Smooth muscle cell (in vitro differentiated cells): ENCODE results near the gene NCAN. TPM values are rescaled to one million over a fixed set of nuclear protein-coding genes. Genes with fewer than 3 reads are reported as not detected.

Experiments used
- DNase-seq: peaks from one replicate; lab custom pipeline; 2025; ENCODE audit not compliant: unreplicated experiment; lab: John Stamatoyannopoulos, UW
- H2AFZ ChIP-seq: fragments of 200-600 bp; sonication (generic); 2 replicates; pipeline ENCODE4 v1.6.0; 2016; ENCODE audit warnings: antibody characterized with exemption, low read depth, mild to moderate bottlenecking
- H3F3A ChIP-seq: fragments of 200-600 bp; sonication (generic); 2 replicates; pipeline ENCODE4 v1.6.0; 2017; ENCODE audit warnings: antibody characterized with exemption, low read depth
- H3K27ac ChIP-seq: fragments of 200-600 bp; sonication (generic); 2 replicates; pipeline ENCODE4 v1.5.1; 2016; ENCODE audit warnings: low read depth, mild to moderate bottlenecking
- H3K27me3 ChIP-seq: fragments of 200-600 bp; sonication (generic); 2 replicates; pipeline ENCODE4 v1.6.1; 2016; ENCODE audit warnings: low read depth, mild to moderate bottlenecking
- H3K36me3 ChIP-seq: fragments of 200-600 bp; sonication (generic); 2 replicates; pipeline ENCODE4 v1.5.1; 2016; ENCODE audit warnings: low read depth
- H3K4me1 ChIP-seq: fragments of 200-600 bp; sonication (generic); 2 replicates; pipeline ENCODE4 v1.5.1; 2016; ENCODE audit warnings: low read depth
- H3K4me2 ChIP-seq: fragments of 200-600 bp; sonication (generic); 2 replicates; pipeline ENCODE4 v1.6.0; 2016; ENCODE audit warnings: mild to moderate bottlenecking
- H3K4me3 ChIP-seq: fragments of 200-600 bp; sonication (generic); 2 replicates; pipeline ENCODE4 v1.5.1; 2016; ENCODE audit warnings: mild to moderate bottlenecking
- H3K79me2 ChIP-seq: fragments of 200-600 bp; sonication (generic); 2 replicates; pipeline ENCODE4 v1.6.0; 2016; ENCODE audit warnings: low read depth, mild to moderate bottlenecking
- H3K9ac ChIP-seq: fragments of 200-600 bp; sonication (generic); 2 replicates; pipeline ENCODE4 v1.6.0; 2016; ENCODE audit warnings: low read depth
- H3K9me3 ChIP-seq: fragments of 200-600 bp; sonication (generic); replicated peaks from 2 replicates; pipeline ENCODE4 v1.5.1; 2016; ENCODE audit warnings: low read depth
- H4K20me1 ChIP-seq: fragments of 200-600 bp; sonication (generic); 2 replicates; pipeline ENCODE4 v1.6.0; 2016; ENCODE audit warnings: low read depth
- CTCF ChIP-seq: fragments of 200-600 bp; sonication (generic); IDR thresholded peaks from 2 replicates; pipeline ENCODE4 v1.5.1; 2017; ENCODE audit warnings: borderline replicate concordance, mild to moderate bottlenecking, antibody characterized with exemption; ENCODE audit not compliant: insufficient read depth, poor library complexity, severe bottlenecking
- WGBS: methylation state at CpG from one replicate; pipeline ENCODE4 v1.1.7; 2016; ENCODE audit warnings: low lambda C conversion rate; 5-methylcytosine and 5-hydroxymethylcytosine counted together
- polyA plus RNA-seq: library from polyadenylated mRNA; unstranded; fragments of >200 nt; fragmentation: Nextera tagmentation; extraction: Ambion mirVana; gene quantifications from 2 replicates; pipeline ENCODE4 v1.2.1, GENCODE V29; 2016
- total RNA-seq: library from RNA; depleted of rRNA; stranded (reverse); fragments of >200 nt; gene quantifications from 2 replicates; pipeline ENCODE4 v1.2.3, GENCODE V29; 2014

Gene NCAN
- total and polyA plus RNA-seq, 2 experiments from 2014 or later, result not detected

GRCh38 chr19:19223060-19223459 lies 11.3 kb downstream of the NCAN start:
- H4K20me1 ChIP-seq, result no peaks in the 10 kb centered on the region
- DNase-seq, result no peak
- H2AFZ ChIP-seq, result no peak overlapping the region
- no peaks in the 10 kb centered on the region for H3K79me2 ChIP-seq
- 83% methylated on average over 5 of the region's 5 CpGs for WGBS
- H3K36me3 ChIP-seq, result no peaks in the 10 kb centered on the region
- H3K4me3 ChIP-seq, result no peak overlapping the region
- H3K27me3 ChIP-seq, result peaks cover 40% of the 10 kb centered on the region
- TF ChIP-seq CTCF, result no peak
- no peaks in the 10 kb centered on the region for H3F3A ChIP-seq
- no peaks in the 10 kb centered on the region for H3K4me1 ChIP-seq
- H3K9ac ChIP-seq, result no peak overlapping the region
- no peak overlapping the region for H3K27ac ChIP-seq
- no peaks in the 10 kb centered on the region for H3K9me3 ChIP-seq
- no peak overlapping the region for H3K4me2 ChIP-seq

GRCh38 chr19:19223636-19224035 lies 11.9 kb downstream of the NCAN start:
- Histone ChIP-seq H3K4me3 (no peak overlapping the region), H3K79me2 (no peaks in the 10 kb centered on the region), H3K9me3 (no peaks in the 10 kb centered on the region), H3K4me2 (no peak overlapping the region), H4K20me1 (no peaks in the 10 kb centered on the region), H3F3A (no peaks in the 10 kb centered on the region), H2AFZ (no peak overlapping the region), H3K27me3 (peaks cover 46% of the 10 kb centered on the region), H3K27ac (no peak overlapping the region), H3K9ac (no peak overlapping the region), H3K4me1 (no peaks in the 10 kb centered on the region), H3K36me3 (no peaks in the 10 kb centered on the region)
- no peak for TF ChIP-seq CTCF
- no peak for DNase-seq
- WGBS, result 94% methylated on average over 6 of the region's 6 CpGs

- H4K20me1 ChIP-seq, result no peaks in the 10 kb centered on the region
- 75% methylated on average over 15 of the region's 17 CpGs for WGBS
- no peak overlapping the region for H3K9ac ChIP-seq
- DNase-seq, result no peak
- no peak overlapping the region for H3K27ac ChIP-seq
- no peaks in the 10 kb centered on the region for H3K36me3 ChIP-seq
- H3K4me3 ChIP-seq, result peak overlapping the region; percentile 42
- no peak overlapping the region for H2AFZ ChIP-seq
- no peaks in the 10 kb centered on the region for H3K9me3 ChIP-seq
- H3K79me2 ChIP-seq, result no peaks in the 10 kb centered on the region
- H3K27me3 ChIP-seq, result peaks cover 52% of the 10 kb centered on the region
- no peaks in the 10 kb centered on the region for H3F3A ChIP-seq
- H3K4me1 ChIP-seq, result no peaks in the 10 kb centered on the region
- H3K4me2 ChIP-seq, result peak overlapping the region; percentile 84
- no peak for TF ChIP-seq CTCF
Observed at GRCh38 chr19:19224150-19224851, 12.5 kb downstream of the NCAN start.

- H3K9me3 ChIP-seq, result no peaks in the 10 kb centered on the region
- no peaks in the 10 kb centered on the region for H4K20me1 ChIP-seq
- 2% methylated on average over 59 of the region's 59 CpGs for WGBS
- H2AFZ ChIP-seq, result peak overlapping the region; percentile 50
- no peak overlapping the region for H3K27ac ChIP-seq
- peaks cover 56% of the 10 kb centered on the region for H3K27me3 ChIP-seq
- peak overlapping the region; percentile 42 for H3K4me3 ChIP-seq
- DNase-seq, result peak; percentile 11
- H3K79me2 ChIP-seq, result no peaks in the 10 kb centered on the region
- TF ChIP-seq CTCF, result peak; percentile 48
- no peak overlapping the region for H3K9ac ChIP-seq
- peak overlapping the region; percentile 84 for H3K4me2 ChIP-seq
- H3K36me3 ChIP-seq, result no peaks in the 10 kb centered on the region
- no peaks in the 10 kb centered on the region for H3F3A ChIP-seq
- no peaks in the 10 kb centered on the region for H3K4me1 ChIP-seq
Observed at GRCh38 chr19:19224852-19225494, 13.2 kb downstream of the NCAN start.
